Amygdala (tissue), 56 donors: ENCODE measurements around the gene CLDN14.
A peak's percentile ranks its signal among the peaks of the same experiment; 100 is the strongest.

Experiments
- DNase-seq, 56 donors: peaks; one replicate each; lab custom pipeline; 2025; lab: John Stamatoyannopoulos, UW

The CLDN14 gene

GRCh38 chr21:36479415-36480402 is at the start of gene CLDN14:
TSS of gene CLDN14 (minus strand) at chr21:36480122. CDS start at chr21:36461695, 18,427 bp downstream.
- peak in 13 of 56 donors; percentile 5 to 37 (median 17) for DNase-seq

GRCh38 chr21:36528716-36529115 is 48.8 kb upstream of the CLDN14 start:
- no peak for DNase-seq

GRCh38 chr21:36527317-36527716 is 47.4 kb upstream of the CLDN14 start:
- DNase-seq = no peak

- no peak for DNase-seq
These were observed 46.2 kb upstream of the CLDN14 start for GRCh38 chr21:36526104-36526503.

- DNase-seq = no peak
These were observed 44.6 kb upstream of the CLDN14 start for GRCh38 chr21:36524477-36524876.

GRCh38 chr21:36522219-36522808 is 42.4 kb upstream of the CLDN14 start:
- no peak for DNase-seq

GRCh38 chr21:36518883-36519492 is 39.1 kb upstream of the CLDN14 start:
- DNase-seq = no peak

- DNase-seq = no peak
These were observed 37.6 kb upstream of the CLDN14 start for GRCh38 chr21:36517366-36518075.

- DNase-seq = no peak
These were observed 36.4 kb upstream of the CLDN14 start for GRCh38 chr21:36516281-36516680.

- no peak for DNase-seq
These were observed 33.5 kb upstream of the CLDN14 start for GRCh38 chr21:36513430-36513829.

- no peak for DNase-seq
These were observed 33.0 kb upstream of the CLDN14 start for GRCh38 chr21:36512971-36513370.

GRCh38 chr21:36511484-36512220 is 31.7 kb upstream of the CLDN14 start:
- DNase-seq = no peak

GRCh38 chr21:36510911-36511310 is 31.0 kb upstream of the CLDN14 start:
- no peak for DNase-seq

GRCh38 chr21:36509973-36510664 is 30.2 kb upstream of the CLDN14 start:
- DNase-seq = no peak

GRCh38 chr21:36508948-36509347 is 29.0 kb upstream of the CLDN14 start:
- DNase-seq = no peak

- DNase-seq = no peak
These were observed 27.6 kb upstream of the CLDN14 start for GRCh38 chr21:36507397-36508018.

GRCh38 chr21:36506482-36506881 is 26.6 kb upstream of the CLDN14 start:
- no peak for DNase-seq

- peak in 12 of 56 donors; percentile 1 to 66 (median 7) for DNase-seq
These were observed 24.4 kb upstream of the CLDN14 start for GRCh38 chr21:36504067-36505058.
